ENCODE measurements around the gene CCDC169.

- TF ChIP-seq ATF3 (IDR thresholded peaks at IDR 0.05) (no peak), ZBTB33 (IDR thresholded peaks at IDR 0.05; ENCODE audit: extremely low read depth, insufficient replicate concordance, low read length) (no peak), POLR2A (IDR thresholded peaks at IDR 0.05; ENCODE audit: borderline replicate concordance, extremely low read depth, insufficient read depth, insufficient read length) (no peak), ZFX (IDR thresholded peaks at IDR 0.05) (no peak), EZH2phosphoT487 (IDR thresholded peaks at IDR 0.05; ENCODE audit: borderline replicate concordance) (no peak), POLR2AphosphoS5 (IDR thresholded peaks at IDR 0.05; ENCODE audit: low read depth, low read length) (no peak), EZH2 (IDR thresholded peaks at IDR 0.05) (no peak), RAD21 (IDR thresholded peaks at IDR 0.05; ENCODE audit: low read depth) (no peak), SIN3A (IDR thresholded peaks at IDR 0.05; ENCODE audit: low read depth) (no peak), TCF7L2 (IDR thresholded peaks at IDR 0.05; ENCODE audit: borderline replicate concordance, extremely low read depth, insufficient read depth, insufficient read length) (no peak), CEBPB (IDR thresholded peaks at IDR 0.05; ENCODE audit: low read depth) (no peak), ZNF274 (IDR thresholded peaks at IDR 0.05; ENCODE audit: low read depth, low read length) (no peak)
- TF ChIP-seq, protein P1, sequence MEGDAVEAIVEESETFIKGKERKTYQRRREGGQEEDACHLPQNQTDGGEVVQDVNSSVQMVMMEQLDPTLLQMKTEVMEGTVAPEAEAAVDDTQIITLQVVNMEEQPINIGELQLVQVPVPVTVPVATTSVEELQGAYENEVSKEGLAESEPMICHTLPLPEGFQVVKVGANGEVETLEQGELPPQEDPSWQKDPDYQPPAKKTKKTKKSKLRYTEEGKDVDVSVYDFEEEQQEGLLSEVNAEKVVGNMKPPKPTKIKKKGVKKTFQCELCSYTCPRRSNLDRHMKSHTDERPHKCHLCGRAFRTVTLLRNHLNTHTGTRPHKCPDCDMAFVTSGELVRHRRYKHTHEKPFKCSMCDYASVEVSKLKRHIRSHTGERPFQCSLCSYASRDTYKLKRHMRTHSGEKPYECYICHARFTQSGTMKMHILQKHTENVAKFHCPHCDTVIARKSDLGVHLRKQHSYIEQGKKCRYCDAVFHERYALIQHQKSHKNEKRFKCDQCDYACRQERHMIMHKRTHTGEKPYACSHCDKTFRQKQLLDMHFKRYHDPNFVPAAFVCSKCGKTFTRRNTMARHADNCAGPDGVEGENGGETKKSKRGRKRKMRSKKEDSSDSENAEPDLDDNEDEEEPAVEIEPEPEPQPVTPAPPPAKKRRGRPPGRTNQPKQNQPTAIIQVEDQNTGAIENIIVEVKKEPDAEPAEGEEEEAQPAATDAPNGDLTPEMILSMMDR (IDR thresholded peaks at IDR 0.05 in 2 of 3, conservative IDR thresholded peaks at IDR 0.05 in 1 of 3; ENCODE audit: borderline replicate concordance in 1 of 3, insufficient read depth in 1 of 3, low read depth in 2 of 3, low read length in 2 of 3): no peak
Observed at GRCh38 chr13:36224730-36225129, 72.9 kb downstream of the CCDC169 start.
